ENCODE measurements around the gene CERK. TPM values are rescaled to one million over a fixed set of nuclear protein-coding genes. Genes with fewer than 3 reads are reported as not detected.
A peak's percentile ranks its signal among the peaks of the same experiment; 100 is the strongest.

CERK gene
- total RNA-seq, 5 donors from 2014 or later (not counting 1 experiment from before 2014, with no cell fraction given) = 77.4 to 155 (median 125) TPM

DNA sequence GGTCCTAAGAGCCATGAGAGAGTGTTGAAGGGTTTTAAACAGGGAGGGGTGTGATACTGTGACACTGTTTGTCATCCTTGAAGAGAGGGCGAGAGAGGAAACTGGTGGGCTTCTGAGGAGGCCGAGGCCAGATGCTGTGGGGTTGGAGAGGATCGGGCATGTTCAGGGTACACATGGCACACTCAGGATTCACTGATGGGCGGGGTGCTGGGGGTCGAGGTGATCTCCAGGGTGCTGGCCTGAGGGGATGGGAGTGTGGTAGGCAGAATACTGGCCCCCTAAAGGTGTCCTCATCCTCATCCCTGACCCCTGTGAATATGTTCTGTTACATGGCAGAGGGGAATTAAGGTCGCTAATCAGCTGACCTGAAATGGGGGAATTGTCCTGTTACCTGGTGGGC lies 31.7 kb upstream of the CERK start:
- Mint-ChIP-seq H3K4me3 (no peak overlapping the region), H3K27me3 (no peaks in the 10 kb centered on the region), H3K4me1 (peaks cover 70 to 77% (median 73%) of the 10 kb centered on the region in 3 donors), H3K9me3 (no peaks in the 10 kb centered on the region), H3K36me3 (peaks cover 7% of the 10 kb centered on the region), H3K27ac (peak overlapping the region; percentile 71 to 95)
- ChIA-PET CTCF (no interaction called here), POLR2A (no interaction called here)
- peaks cover 5 to 14% of the 10 kb centered on the region in 2 donors for H3K36me3 ChIP-seq (ENCODE audit: control insufficient read depth in 2 of 2, extremely low read depth in 1 of 2, insufficient read depth in 1 of 2, low read length in 1 of 2)
- WGBS (ENCODE audit: insufficient coverage) = 92% methylated on average over 6 of the region's 6 CpGs
- DNase-seq (no peak), ATAC-seq (replicated peaks in 1 of 4) (no peak)
- no peaks in the 10 kb centered on the region for H3K9me3 ChIP-seq
- peaks cover 10 to 64% of the 10 kb centered on the region in 2 experiments for H3K4me1 ChIP-seq (ENCODE audit: control insufficient read depth in 1 of 2, extremely low read depth in 1 of 2, insufficient read depth in 2 of 2, low read length in 2 of 2)
- H3K27me3 ChIP-seq (replicated peaks in 1 of 2; ENCODE audit: control insufficient read depth in 2 of 2, extremely low read depth in 1 of 2, insufficient read depth in 2 of 2, low read length in 1 of 2) = no peaks in the 10 kb centered on the region
- H3K4me3 ChIP-seq (ENCODE audit: control insufficient read depth in 1 of 2, extremely low read depth in 1 of 2, low read length in 1 of 2) = no peak overlapping the region
- H3K27ac ChIP-seq (ENCODE audit: low read length) = peak overlapping the region; percentile 59

DNA sequence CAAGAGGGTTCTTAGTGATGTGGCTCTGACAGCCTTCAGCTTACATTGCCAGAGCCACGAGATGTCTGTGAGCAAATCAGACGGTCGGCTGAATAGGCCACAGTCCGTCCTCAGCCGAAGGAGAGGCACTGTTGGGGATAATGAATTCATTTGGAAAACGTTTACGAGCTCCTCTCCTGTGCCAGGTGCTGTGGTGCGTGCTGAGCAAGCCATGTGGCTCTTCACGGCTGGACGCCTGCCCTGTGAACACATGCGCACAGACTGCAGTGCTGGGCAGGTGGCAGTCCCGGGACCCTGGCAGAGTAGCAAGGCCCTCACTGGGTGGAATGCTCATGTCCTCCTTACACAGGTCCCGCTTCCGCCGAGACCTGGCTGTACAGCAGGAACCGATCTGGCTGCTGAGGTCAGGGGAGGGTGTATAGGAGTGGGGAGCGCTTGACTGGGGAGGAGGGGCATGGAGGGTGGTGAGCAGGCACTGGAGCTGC lies 31.2 kb upstream of the CERK start:
- Mint-ChIP-seq H3K4me1 (peaks cover 70 to 77% (median 73%) of the 10 kb centered on the region in 3 donors), H3K27me3 (no peaks in the 10 kb centered on the region), H3K36me3 (peaks cover 12% of the 10 kb centered on the region), H3K9me3 (no peaks in the 10 kb centered on the region), H3K4me3 (no peak overlapping the region), H3K27ac (peak overlapping the region; percentile 71 to 95)
- WGBS (ENCODE audit: insufficient coverage) = 95% methylated on average over 15 of the region's 17 CpGs
- ATAC-seq (replicated peaks in 1 of 4) (no peak), DNase-seq (no peak)
- peaks cover 9 to 64% of the 10 kb centered on the region in 2 experiments for H3K4me1 ChIP-seq (ENCODE audit: control insufficient read depth in 1 of 2, extremely low read depth in 1 of 2, insufficient read depth in 2 of 2, low read length in 2 of 2)
- H3K4me3 ChIP-seq (ENCODE audit: control insufficient read depth in 1 of 2, extremely low read depth in 1 of 2, low read length in 1 of 2) = no peak overlapping the region
- no peaks in the 10 kb centered on the region for H3K9me3 ChIP-seq
- peaks cover 5 to 16% of the 10 kb centered on the region in 2 donors for H3K36me3 ChIP-seq (ENCODE audit: control insufficient read depth in 2 of 2, extremely low read depth in 1 of 2, insufficient read depth in 1 of 2, low read length in 1 of 2)
- no peak overlapping the region for H3K27ac ChIP-seq (ENCODE audit: low read length)
- no peaks in the 10 kb centered on the region for H3K27me3 ChIP-seq (replicated peaks in 1 of 2; ENCODE audit: control insufficient read depth in 2 of 2, extremely low read depth in 1 of 2, insufficient read depth in 2 of 2, low read length in 1 of 2)
- ChIA-PET POLR2A (interaction anchor here in 1 of 2 donors (0.5 kb wide), 1 partner anchor 9 kb away, joined by 6 read pairs; no protein-coding TSS in a partner anchor), CTCF (no interaction called here)

DNA sequence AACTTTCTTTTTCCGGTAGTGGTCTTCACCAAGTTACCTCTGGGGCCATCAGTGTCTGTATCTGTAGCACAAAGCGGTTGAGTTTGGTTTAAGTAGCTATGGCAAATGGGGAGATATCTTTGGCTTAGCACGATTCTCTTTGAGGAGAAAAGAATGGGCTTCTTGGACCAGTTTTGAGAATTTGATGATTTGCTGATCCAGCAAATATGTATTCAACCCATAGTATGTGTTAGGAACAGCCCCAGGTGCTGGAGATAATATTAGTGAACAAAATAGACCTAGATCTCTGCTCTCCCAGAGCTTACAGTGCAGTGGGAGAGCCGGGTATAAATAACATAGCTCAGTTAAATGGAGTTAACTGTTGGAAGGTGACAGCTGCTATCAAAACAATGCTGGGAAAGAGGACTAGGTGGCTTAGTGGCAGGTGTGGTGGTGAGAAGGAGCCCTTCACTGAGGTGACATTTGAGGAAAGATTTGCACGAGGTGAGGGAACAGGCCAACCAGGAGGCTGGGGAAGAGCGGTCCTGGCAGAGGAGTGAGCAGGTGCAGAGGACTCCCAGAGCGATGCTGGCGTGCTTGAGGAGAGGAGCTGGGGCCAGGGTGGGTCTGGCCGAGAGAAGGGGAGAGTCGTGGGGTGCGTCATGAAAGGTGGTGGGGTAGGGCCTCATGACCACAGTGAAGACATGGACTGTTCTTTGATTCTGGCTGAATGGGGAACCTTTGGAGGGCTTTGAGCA lies 29.4 kb upstream of the CERK start:
- H3K27ac Mint-ChIP-seq = peak overlapping the region; percentile 62 to 78
- no peak overlapping the region for H3K4me3 ChIP-seq (ENCODE audit: control insufficient read depth in 1 of 2, extremely low read depth in 1 of 2, low read length in 1 of 2)
- 97% methylated on average over 7 of the region's 11 CpGs for WGBS (ENCODE audit: insufficient coverage)
- H3K36me3 Mint-ChIP-seq = peaks cover 12% of the 10 kb centered on the region
- ATAC-seq (replicated peaks in 1 of 4) (no peak), DNase-seq (no peak)
- H3K9me3 ChIP-seq = no peaks in the 10 kb centered on the region
- CTCF ChIA-PET = no interaction called here
- H3K9me3 Mint-ChIP-seq = no peaks in the 10 kb centered on the region
- POLR2A ChIA-PET = no interaction called here
- peak overlapping the region in 2 of 3 donors; percentile 5 to 35 for H3K4me3 Mint-ChIP-seq
- peaks cover 75 to 79% (median 76%) of the 10 kb centered on the region in 3 donors for H3K4me1 Mint-ChIP-seq
- no peak overlapping the region for H3K27ac ChIP-seq (ENCODE audit: low read length)
- peaks cover 5 to 16% of the 10 kb centered on the region in 2 donors for H3K36me3 ChIP-seq (ENCODE audit: control insufficient read depth in 2 of 2, extremely low read depth in 1 of 2, insufficient read depth in 1 of 2, low read length in 1 of 2)
- no peaks in the 10 kb centered on the region for H3K27me3 Mint-ChIP-seq
- no peaks in the 10 kb centered on the region for H3K27me3 ChIP-seq (replicated peaks in 1 of 2; ENCODE audit: control insufficient read depth in 2 of 2, extremely low read depth in 1 of 2, insufficient read depth in 2 of 2, low read length in 1 of 2)
- H3K4me1 ChIP-seq (ENCODE audit: control insufficient read depth in 1 of 2, extremely low read depth in 1 of 2, insufficient read depth in 2 of 2, low read length in 2 of 2) = peaks cover 8 to 61% of the 10 kb centered on the region in 2 experiments

DNA sequence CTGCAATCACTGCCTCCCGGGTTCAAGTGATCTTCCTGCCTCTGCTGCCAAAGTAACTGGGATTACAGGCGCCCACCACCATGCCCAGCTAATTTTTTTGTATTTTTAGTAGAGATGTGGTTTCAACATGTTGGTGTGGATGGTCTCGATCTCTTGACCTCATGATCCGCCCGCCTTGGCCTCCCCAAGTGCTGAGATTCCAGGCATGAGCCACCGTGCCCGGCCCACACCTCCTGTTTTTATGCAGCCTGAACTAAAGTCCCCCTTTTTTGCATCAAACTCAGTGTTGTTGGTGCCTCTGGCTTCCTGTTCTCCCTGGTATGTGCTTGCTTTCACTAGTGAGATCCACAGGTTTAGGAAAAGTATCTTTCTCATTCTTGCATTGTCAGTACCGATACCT lies 28.6 kb upstream of the CERK start:
- Mint-ChIP-seq H3K27me3 (no peaks in the 10 kb centered on the region), H3K4me1 (peaks cover 81 to 86% (median 83%) of the 10 kb centered on the region in 3 donors), H3K36me3 (peaks cover 12% of the 10 kb centered on the region), H3K27ac (peak overlapping the region; percentile 62 to 78), H3K4me3 (no peak overlapping the region), H3K9me3 (no peaks in the 10 kb centered on the region)
- CTCF ChIA-PET = interaction anchor here in 1 of 2 donors (0.6 kb wide), 1 partner anchor 153 kb away, joined by 3 read pairs; no protein-coding TSS in a partner anchor
- Histone ChIP-seq H3K9me3 (no peaks in the 10 kb centered on the region), H3K27me3 (replicated peaks in 1 of 2; ENCODE audit: control insufficient read depth in 2 of 2, extremely low read depth in 1 of 2, insufficient read depth in 2 of 2, low read length in 1 of 2) (no peaks in the 10 kb centered on the region), H3K4me3 (ENCODE audit: control insufficient read depth in 1 of 2, extremely low read depth in 1 of 2, low read length in 1 of 2) (no peak overlapping the region), H3K4me1 (ENCODE audit: control insufficient read depth in 1 of 2, extremely low read depth in 1 of 2, insufficient read depth in 2 of 2, low read length in 2 of 2) (peaks cover 10 to 67% of the 10 kb centered on the region in 2 experiments), H3K27ac (ENCODE audit: low read length) (no peak overlapping the region), H3K36me3 (ENCODE audit: control insufficient read depth in 2 of 2, extremely low read depth in 1 of 2, insufficient read depth in 1 of 2, low read length in 1 of 2) (peaks cover 5 to 16% of the 10 kb centered on the region in 2 donors)
- 94% methylated on average over 3 of the region's 8 CpGs for WGBS (ENCODE audit: insufficient coverage)
- no peak for DNase-seq
- ATAC-seq (replicated peaks in 1 of 4) = no peak
- POLR2A ChIA-PET = no interaction called here

DNA sequence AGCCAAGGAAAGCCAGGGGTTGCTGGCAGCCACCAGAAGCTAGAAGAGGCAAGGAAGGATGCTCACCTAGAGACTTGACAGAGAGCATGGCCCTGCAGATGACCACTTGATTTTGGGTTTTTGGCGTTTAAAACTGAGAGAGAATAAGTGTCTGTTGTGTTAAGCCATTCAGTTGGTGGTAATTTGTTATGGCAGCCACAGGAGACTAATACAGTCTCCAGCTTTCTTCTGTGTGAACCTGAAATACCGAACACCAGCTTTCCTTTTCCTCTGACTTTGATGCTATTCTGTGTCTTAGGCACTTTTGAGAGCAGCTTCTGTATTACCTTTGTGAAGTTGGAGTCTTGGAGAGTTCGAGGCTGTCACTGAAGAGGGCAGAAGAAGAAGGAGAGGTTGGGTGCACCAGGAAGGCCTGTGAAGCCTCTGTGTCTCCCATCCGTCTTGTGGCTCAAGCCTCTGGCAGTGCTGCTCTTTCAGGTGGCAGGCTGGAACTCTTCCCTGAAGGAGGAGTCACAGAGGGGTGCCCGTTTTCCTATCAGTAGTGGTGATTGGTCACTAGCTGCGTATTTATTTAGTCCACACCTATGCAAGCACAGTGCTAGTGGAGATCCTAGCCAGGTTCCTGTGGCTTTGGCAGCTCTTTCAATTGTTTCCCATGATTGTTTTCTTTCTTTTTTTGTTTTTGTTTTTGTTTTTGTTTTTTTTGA lies 26.9 kb upstream of the CERK start:
- Histone ChIP-seq H3K27ac (ENCODE audit: low read length) (no peak overlapping the region), H3K4me3 (ENCODE audit: control insufficient read depth in 1 of 2, extremely low read depth in 1 of 2, low read length in 1 of 2) (no peak overlapping the region)
- POLR2A ChIA-PET = interaction anchor here in 1 of 2 donors (0.6 to 0.8 kb wide), 2 partner anchors 23 to 27 kb away, joined by 3 to 10 read pairs; no protein-coding TSS in a partner anchor

DNA sequence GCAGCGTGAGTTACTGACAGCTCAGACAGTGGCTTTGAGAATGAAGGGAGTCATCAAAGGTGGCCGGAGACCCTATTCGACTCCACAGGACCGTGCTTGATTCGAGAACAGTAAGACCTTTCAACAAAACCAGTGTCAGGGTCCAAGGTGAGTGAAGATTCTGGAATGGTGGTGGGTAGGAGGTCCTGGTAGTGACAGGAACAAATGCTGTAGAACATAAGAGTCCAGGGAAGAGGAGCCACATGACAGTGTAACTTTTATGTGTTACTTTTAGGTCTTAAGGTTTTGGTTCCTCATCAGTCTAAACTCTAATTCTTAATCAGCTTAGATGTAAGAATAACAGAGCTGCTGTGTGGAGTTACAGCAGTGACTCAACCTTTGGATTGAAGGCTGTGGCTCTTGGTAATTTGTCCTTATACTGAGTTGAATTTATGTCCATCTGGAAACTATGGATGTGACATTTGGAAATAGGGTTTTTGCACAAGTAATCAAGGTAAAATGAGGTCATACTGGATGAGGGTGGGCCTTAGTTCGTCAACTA lies 26.2 kb upstream of the CERK start:
- Mint-ChIP-seq H3K36me3 (peaks cover 12% of the 10 kb centered on the region), H3K27me3 (no peaks in the 10 kb centered on the region), H3K4me3 (peak overlapping the region; percentile 99), H3K9me3 (no peaks in the 10 kb centered on the region), H3K27ac (peak overlapping the region; percentile 99 to 100), H3K4me1 (peaks cover 67 to 74% (median 68%) of the 10 kb centered on the region in 3 donors)
- no peaks in the 10 kb centered on the region for H3K9me3 ChIP-seq
- ATAC-seq (replicated peaks in 1 of 4) (no peak), DNase-seq (no peak)
- ChIA-PET POLR2A (interaction anchor here in 1 of 2 donors (0.8 kb wide), 1 partner anchor 27 kb away, joined by 3 read pairs; no protein-coding TSS in a partner anchor), CTCF (interaction anchor here in 1 of 2 donors (1.3 to 2.4 kb wide), 2 partner anchors 27 to 28 kb away, joined by 3 to 10 read pairs; no protein-coding TSS in a partner anchor)
- WGBS (ENCODE audit: insufficient coverage) = 95% methylated on average over 5 of the region's 6 CpGs
- peaks cover 2 to 13% of the 10 kb centered on the region in 2 donors for H3K36me3 ChIP-seq (ENCODE audit: control insufficient read depth in 2 of 2, extremely low read depth in 1 of 2, insufficient read depth in 1 of 2, low read length in 1 of 2)
- no peaks in the 10 kb centered on the region for H3K27me3 ChIP-seq (replicated peaks in 1 of 2; ENCODE audit: control insufficient read depth in 2 of 2, extremely low read depth in 1 of 2, insufficient read depth in 2 of 2, low read length in 1 of 2)
- H3K4me3 ChIP-seq (ENCODE audit: control insufficient read depth in 1 of 2, extremely low read depth in 1 of 2, low read length in 1 of 2) = no peak overlapping the region
- peak overlapping the region; percentile 47 for H3K27ac ChIP-seq (ENCODE audit: low read length)
- peaks cover 8 to 60% of the 10 kb centered on the region in 2 experiments for H3K4me1 ChIP-seq (ENCODE audit: control insufficient read depth in 1 of 2, extremely low read depth in 1 of 2, insufficient read depth in 2 of 2, low read length in 2 of 2)

More for the DNA sequence above, 26.9 kb upstream of the CERK start:
- Mint-ChIP-seq H3K27me3 (no peaks in the 10 kb centered on the region), H3K9me3 (no peaks in the 10 kb centered on the region), H3K4me3 (peak overlapping the region; percentile 21 to 99 (median 99)), H3K27ac (peak overlapping the region; percentile 99 to 100), H3K36me3 (peaks cover 12% of the 10 kb centered on the region), H3K4me1 (peaks cover 75 to 81% (median 76%) of the 10 kb centered on the region in 3 donors)
- H3K9me3 ChIP-seq = no peaks in the 10 kb centered on the region
- WGBS (ENCODE audit: insufficient coverage) = 82% methylated on average over 3 of the region's 6 CpGs
- no peak for ATAC-seq (replicated peaks in 1 of 4)
- no peaks in the 10 kb centered on the region for H3K27me3 ChIP-seq (replicated peaks in 1 of 2; ENCODE audit: control insufficient read depth in 2 of 2, extremely low read depth in 1 of 2, insufficient read depth in 2 of 2, low read length in 1 of 2)
- peaks cover 8 to 66% of the 10 kb centered on the region in 2 experiments for H3K4me1 ChIP-seq (ENCODE audit: control insufficient read depth in 1 of 2, extremely low read depth in 1 of 2, insufficient read depth in 2 of 2, low read length in 2 of 2)
- no peak for DNase-seq
- peaks cover 2 to 13% of the 10 kb centered on the region in 2 donors for H3K36me3 ChIP-seq (ENCODE audit: control insufficient read depth in 2 of 2, extremely low read depth in 1 of 2, insufficient read depth in 1 of 2, low read length in 1 of 2)
- CTCF ChIA-PET = interaction anchor here in 1 of 2 donors (0.7 to 2.4 kb wide), 2 partner anchors 26 to 1591 kb away, joined by 4 to 10 read pairs; no protein-coding TSS in a partner anchor
